Posterior vena cava (tissue), 2 donors: ENCODE results near the gene NRL. TPM values are rescaled to one million over a fixed set of nuclear protein-coding genes. Genes with fewer than 3 reads are reported as not detected.

Experiments used
- DNase-seq: peaks from one replicate; pipeline ENCODE4 v3.0.0-alpha.2; 2020; ENCODE audit warnings: low spot score
- intact Hi-C, 2 donors: fragments of 100-400 bp; cut with DNase I; formaldehyde crosslinking; loops; one replicate each; pipeline versions ENCODE4 v1.14.1 to v1.14.2; 2022 to 2023
- total RNA-seq, 2 donors: library from RNA; stranded (reverse); fragmentation: NEBNext Ultra II Directional; extraction: Animal tissue kit (Norgen Biotek cat#: 25700); gene quantifications; one replicate each; pipeline ENCODE4 v1.2.1, GENCODE V29; 2021
- donor health status: DM: yes; HTN: yes; CAD: no.
- donor health status: DM: yes; HTN: yes; CAD: no.

NRL gene
- total RNA-seq, 2 donors from 2014 or later, result 1.1 to 1.4 TPM

DNA sequence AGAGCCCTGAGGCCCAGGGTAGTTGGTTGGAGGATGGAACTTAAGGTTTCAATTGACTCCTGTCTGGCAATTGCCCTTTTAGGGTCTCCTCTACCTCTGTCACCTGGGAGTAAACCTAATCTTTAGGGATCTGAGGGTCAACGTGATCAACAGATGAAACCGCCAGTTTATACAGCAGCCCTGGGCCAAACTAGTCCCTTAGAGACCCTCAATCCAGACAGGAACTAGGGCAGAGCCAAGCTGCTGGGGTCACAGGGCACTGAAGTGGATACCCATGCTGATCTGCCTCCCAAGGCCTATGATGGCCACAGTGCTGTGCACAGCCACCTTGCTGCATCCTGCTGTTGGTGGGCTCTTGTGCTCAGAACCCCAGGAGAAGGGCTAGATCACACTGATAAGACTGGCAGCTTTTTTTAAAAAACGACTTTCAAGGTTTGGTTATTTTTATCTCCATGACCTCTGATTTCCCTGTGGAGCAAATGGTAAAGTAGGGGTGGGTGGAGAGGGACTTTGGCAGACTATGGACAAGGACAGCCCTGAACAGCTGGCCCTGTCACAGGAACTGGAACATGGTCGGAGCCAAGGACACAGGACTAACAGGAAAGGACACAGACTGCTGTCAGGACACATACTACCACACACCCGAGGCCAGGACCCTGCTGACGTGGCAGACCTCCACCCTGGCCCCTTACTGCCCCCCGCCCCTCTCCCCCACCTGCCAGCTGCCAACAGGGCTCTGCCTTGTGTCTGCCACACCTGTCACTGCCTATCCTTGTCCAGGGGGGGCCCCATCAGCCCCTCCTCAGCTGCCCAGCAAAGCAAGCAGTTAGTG, 16.2 kb upstream of the NRL start:
- DNase-seq, result no peak

DNA sequence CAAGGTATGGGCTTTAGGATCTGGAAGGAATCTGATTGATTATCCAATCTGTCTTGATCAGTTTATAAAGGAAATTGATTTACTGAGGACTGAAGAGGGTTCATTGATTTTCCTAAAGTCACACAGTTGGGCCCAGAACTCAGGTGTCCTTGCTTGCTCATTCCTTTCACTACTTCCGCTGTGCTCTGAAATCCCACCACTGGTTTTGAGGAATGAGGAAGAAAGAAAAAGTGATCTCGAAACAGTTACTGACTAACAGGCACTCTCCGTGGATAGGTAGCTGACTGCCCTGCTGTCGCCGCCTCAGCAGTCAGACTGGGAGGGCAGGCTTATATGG, 15.6 kb upstream of the NRL start, which contains the start of gene FITM1:
FITM1 (plus strand) TSS at position 280 of the 337 bp plus-strand sequence. CDS start 905 bp downstream, outside the sequence.
- no peak for DNase-seq
- intact Hi-C loops, result no loop called here

More for the DNA sequence above, 16.2 kb upstream of the NRL start:
- intact Hi-C loops, result no loop called here

DNA sequence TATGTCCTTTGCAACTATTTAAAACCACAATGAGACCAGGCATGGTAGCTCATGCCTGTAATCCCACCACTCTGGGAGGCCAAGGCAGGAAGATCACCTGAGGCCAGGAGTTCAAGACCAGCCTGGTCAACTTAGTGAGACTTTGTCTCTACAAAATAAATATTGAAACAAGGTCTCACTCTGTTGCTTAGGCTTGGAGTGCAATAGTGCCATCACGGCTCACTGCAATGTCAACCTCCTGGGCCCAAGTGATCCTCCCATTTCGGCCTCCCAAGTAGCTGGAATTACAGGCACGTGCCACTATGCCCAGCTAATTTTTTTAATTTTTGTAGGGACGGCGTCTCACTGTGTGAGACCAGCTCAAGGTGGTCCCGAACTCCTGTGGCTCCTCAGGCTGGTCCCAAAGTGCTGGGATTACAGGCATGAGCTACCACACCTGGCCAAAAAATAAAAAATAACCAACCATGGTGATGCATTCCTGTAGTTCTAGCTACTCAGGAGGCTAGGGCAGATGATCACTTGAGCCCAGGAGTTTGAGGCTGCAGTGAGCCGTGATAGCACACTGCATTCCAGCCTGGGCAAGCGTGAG, 14.8 kb upstream of the NRL start:
- intact Hi-C loops, result no loop called here
- DNase-seq, result no peak

GRCh38 chr14:24127673-24128072, 12.9 kb upstream of the NRL start:
- intact Hi-C loops, result no loop called here
- DNase-seq, result no peak

DNA sequence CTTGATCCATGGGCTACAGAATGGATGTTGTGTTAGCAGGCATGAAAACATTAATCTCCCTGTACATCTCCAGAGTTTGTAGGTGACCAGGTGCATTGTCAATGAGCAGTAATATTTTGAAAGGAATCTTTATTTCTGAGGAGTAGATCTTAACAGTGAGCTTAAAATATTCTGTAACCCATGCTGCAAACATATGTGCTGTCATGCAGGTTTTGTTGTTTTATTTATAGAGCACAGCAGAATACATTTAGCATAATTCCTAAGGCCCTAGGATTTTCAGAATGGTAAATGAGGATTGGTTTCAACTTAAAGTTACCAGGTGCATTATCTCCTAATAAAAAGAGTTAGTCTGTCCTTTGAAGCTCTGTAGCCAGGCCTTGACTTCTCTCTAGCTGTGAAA, 12.2 kb upstream of the NRL start:
- intact Hi-C loops, result no loop called here
- no peak for DNase-seq

DNA sequence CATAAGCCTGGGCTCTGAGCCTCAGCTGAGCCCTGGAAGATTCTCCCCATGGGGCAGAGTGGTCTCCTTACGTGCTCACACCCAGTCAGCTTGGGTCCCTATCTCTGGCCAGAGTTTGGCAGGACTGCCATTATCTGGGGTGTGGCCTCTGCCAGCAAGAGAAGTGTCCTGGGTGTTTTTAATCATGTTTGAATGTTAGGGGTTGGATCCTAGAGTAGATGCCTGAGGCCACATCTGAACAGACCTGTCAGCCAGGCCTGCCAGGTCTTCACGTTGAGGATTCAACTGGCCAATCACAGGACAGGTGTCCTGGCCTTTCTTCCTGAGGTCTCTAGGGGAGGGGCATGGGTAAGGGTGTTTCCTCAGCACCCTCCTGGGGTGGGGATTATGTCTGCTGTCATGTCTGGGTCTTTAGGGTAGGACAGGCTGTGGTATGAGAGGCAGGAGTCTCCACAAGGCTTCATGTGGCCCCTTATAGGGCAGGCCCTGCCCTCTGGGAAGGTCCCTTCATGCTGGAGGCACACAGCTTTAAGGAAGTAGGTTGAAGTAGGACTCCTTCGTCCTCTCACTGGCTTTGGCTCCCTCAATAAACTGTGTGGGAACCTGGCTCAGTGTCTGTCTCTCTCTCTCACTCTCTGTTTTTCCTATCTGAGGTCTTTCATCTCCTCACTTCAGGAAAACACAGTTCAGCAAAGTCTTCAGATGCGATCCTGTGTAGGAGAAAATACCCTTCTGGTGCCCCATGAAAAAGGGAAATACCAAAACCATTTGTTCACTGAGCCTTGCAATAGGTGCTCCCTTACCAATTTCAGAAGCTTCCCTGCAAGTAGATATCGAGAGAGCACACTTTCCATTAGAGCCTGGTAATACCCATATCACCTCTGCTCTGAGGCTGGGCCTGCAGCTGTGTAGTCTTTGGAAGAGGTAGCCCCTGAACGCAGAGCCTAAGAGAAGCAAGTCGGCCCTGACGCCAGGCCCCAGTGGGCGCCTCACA, 9.0 kb upstream of the NRL start:
- intact Hi-C loops, result no loop called here
- no peak for DNase-seq

- intact Hi-C loops, result no loop called here
- no peak for DNase-seq
Measured at GRCh38 chr14:24122898-24123297, 8.1 kb upstream of the NRL start.

- intact Hi-C loops, result no loop called here
- no peak for DNase-seq
Measured at GRCh38 chr14:24122416-24122815, 7.7 kb upstream of the NRL start.

- no peak for DNase-seq
- intact Hi-C loops, result no loop called here
Measured at GRCh38 chr14:24121210-24121609, 6.5 kb upstream of the NRL start.

DNA sequence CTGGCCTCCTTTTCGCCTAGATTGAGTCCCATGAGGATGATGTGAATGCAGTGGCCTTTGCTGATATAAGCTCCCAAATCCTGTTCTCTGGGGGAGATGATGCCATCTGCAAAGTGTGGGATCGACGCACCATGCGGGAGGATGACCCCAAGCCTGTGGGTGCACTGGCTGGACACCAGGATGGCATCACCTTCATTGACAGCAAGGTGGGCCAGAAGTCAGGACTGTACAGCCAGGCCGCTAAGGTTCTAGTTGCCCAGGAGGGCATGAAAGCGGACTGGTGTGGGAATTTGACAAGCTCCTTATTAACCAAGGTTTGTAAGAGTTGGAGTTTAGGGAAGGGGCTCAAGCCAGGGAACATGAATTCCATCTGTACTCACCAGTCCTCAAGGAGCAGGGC, 4.9 kb upstream of the NRL start:
- intact Hi-C loops, result no loop called here
- no peak for DNase-seq

DNA sequence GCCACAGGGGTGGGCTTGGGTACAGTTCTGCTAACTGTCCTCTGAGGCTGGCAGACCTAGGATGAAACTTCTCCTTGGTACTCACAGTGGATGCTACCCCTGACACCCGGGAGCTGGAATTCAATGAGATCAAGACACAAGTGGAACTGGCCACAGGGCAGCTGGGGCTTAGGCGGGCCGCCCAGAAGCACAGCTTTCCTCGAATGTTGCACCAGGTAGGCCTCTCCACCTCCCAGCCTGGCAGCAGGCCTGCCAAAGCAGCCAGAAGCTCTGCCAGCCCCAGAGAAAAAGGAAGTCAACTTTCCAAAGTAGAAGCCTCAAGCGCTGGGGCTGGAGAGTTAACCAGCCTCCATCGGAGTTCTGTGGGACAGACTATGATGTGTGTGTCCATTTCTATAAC, 2.4 kb upstream of the NRL start:
- intact Hi-C loops, result no loop called here
- DNase-seq, result no peak

- DNase-seq, result no peak
- intact Hi-C loops, result no loop called here
Measured at GRCh38 chr14:24116128-24116814, 1.5 kb upstream of the NRL start.

GRCh38 chr14:24115422-24116127, 826 bp upstream of the NRL start:
- DNase-seq, result no peak
- intact Hi-C loops, result no loop called here

- DNase-seq, result peak; percentile 96
- intact Hi-C loops, result no loop called here
Measured at GRCh38 chr14:24113801-24114531, 783 bp downstream of the NRL start.

- no peak for DNase-seq
- intact Hi-C loops, result no loop called here
Measured at GRCh38 chr14:24113379-24113800, 1.4 kb downstream of the NRL start.

DNA sequence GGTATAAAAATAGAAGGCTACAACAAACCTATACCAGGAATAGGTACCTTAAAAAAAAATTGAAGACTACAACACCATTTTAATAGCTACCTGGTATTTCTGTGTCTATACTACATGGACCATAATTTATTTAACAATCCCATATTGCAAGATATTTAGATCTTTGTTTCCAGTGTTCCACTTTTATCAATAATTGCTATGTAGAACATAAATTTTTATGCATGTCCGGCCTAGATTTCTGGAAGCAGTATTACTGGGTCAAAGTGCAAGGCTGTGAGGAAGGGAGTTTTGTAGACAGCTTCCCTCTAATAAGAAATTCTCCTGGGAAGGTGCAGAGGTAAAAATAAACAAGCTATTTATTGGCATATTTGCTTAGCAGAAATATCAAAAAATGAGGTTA, 4.2 kb downstream of the NRL start:
- DNase-seq, result no peak
- intact Hi-C loops, result no loop called here

GRCh38 chr14:24110060-24110459, 4.7 kb downstream of the NRL start:
- intact Hi-C loops, result no loop called here
- DNase-seq, result no peak

- intact Hi-C loops, result no loop called here
- DNase-seq, result no peak
Measured at GRCh38 chr14:24108336-24108874, 6.3 kb downstream of the NRL start.
